Body of pancreas (tissue), 4 donors: ENCODE measurements around the gene ZNF343.

Experiments
- CTCF ChIP-seq, 7 experiments: fragments of 450-650 bp in 4 of 7; fragments of 200-600 bp in 3 of 7; sonication (generic) in 3 of 7; IDR thresholded peaks; one replicate each; pipeline ENCODE4 v1.5.1; 2016 to 2019; ENCODE audit warnings: antibody characterized with exemption in 7 of 7
- POLR2A ChIP-seq, 3 donors: fragments of 450-650 bp; IDR thresholded peaks; one replicate each; pipeline ENCODE4 v1.6.1; 2016; ENCODE audit warnings: antibody characterized with exemption in 3 of 3, mild to moderate bottlenecking in 2 of 3

GRCh38 chr20:2518558-2518957 lies 9.8 kb upstream of the ZNF343 start:
- TF ChIP-seq CTCF (IDR thresholded peaks at IDR 0.05): no peak
- TF ChIP-seq POLR2A (IDR thresholded peaks at IDR 0.05): no peak
